Fibroblast of lung (primary cell): Measurements from ENCODE around the gene TSPAN18. TPM values are rescaled to one million over a fixed set of nuclear protein-coding genes. Genes with fewer than 3 reads are reported as not detected.

Experiments
- DNase-seq, 2 donors: peaks; one replicate each; pipeline versions ENCODE4 v3.0.0 to v3.0.0-alpha.2; 2010; ENCODE audit warnings: low read depth in 2 of 2
- H2AFZ ChIP-seq: 2 replicates; pipeline ENCODE4 v1.5.1; 2012; ENCODE audit warnings: low read length, control low read depth, inconsistent platforms
- H3K27ac ChIP-seq: 2 replicates; pipeline ENCODE4 v1.5.1; 2011; ENCODE audit warnings: low read length, control low read depth; ENCODE audit not compliant: insufficient read depth
- H3K27me3 ChIP-seq: 2 replicates; pipeline ENCODE4 v1.5.1; 2011; ENCODE audit warnings: mild to moderate bottlenecking, low read length; ENCODE audit not compliant: control insufficient read depth, insufficient read depth
- H3K36me3 ChIP-seq: 2 replicates; pipeline ENCODE4 v1.5.1; 2011; ENCODE audit warnings: low read length; ENCODE audit not compliant: control insufficient read depth, insufficient read depth
- H3K4me1 ChIP-seq: 2 replicates; pipeline ENCODE4 v1.5.1; 2011; ENCODE audit warnings: low read length; ENCODE audit not compliant: control insufficient read depth, insufficient read depth; ENCODE audit errors: extremely low read depth
- H3K4me2 ChIP-seq: 2 replicates; pipeline ENCODE4 v1.5.1; 2011; ENCODE audit warnings: low read length, control low read depth; ENCODE audit not compliant: insufficient read depth; ENCODE audit errors: extremely low read depth
- H3K4me3 ChIP-seq, 4 experiments: fragments of 200-600 bp in 1 of 4; sonication (generic) in 1 of 4; replicated peaks in 1 of 4; 2 replicates each; pipeline ENCODE4 v1.5.1; 2011 to 2016; ENCODE audit warnings: low read length in 4 of 4, low read depth in 3 of 4, mild to moderate bottlenecking in 3 of 4, control low read depth in 2 of 4, inconsistent platforms in 1 of 4, mixed read lengths in 1 of 4; ENCODE audit not compliant: insufficient read depth in 1 of 4; ENCODE audit errors: control extremely low read depth in 1 of 4
- H3K79me2 ChIP-seq: 2 replicates; pipeline ENCODE4 v1.5.1; 2012; ENCODE audit warnings: mild to moderate bottlenecking, low read length, inconsistent platforms; ENCODE audit not compliant: control insufficient read depth, insufficient read depth
- H3K9ac ChIP-seq: 2 replicates; pipeline ENCODE4 v1.5.1; 2011; ENCODE audit warnings: mild to moderate bottlenecking, low read length, control low read depth; ENCODE audit not compliant: insufficient read depth
- H3K9me3 ChIP-seq: 2 replicates; pipeline ENCODE4 v1.5.1; 2012; ENCODE audit warnings: low read depth, low read length; ENCODE audit not compliant: control insufficient read depth, insufficient read depth
- H4K20me1 ChIP-seq: 2 replicates; pipeline ENCODE4 v1.5.1; 2011; ENCODE audit warnings: low read length; ENCODE audit not compliant: control insufficient read depth, insufficient read depth; ENCODE audit errors: extremely low read depth
- CTCF ChIP-seq, 2 donors: IDR thresholded peaks in 1 of 2; conservative IDR thresholded peaks in 1 of 2; 1 replicate in 1 of 2; 2 replicates in 1 of 2; pipeline ENCODE4 v1.5.1; 2011 to 2012; ENCODE audit warnings: low read length in 2 of 2, control low read depth in 1 of 2, inconsistent platforms in 1 of 2, low read depth in 1 of 2, mild to moderate bottlenecking in 1 of 2
- EZH2 ChIP-seq: IDR thresholded peaks from 2 replicates; pipeline ENCODE4 v1.5.1; 2012; ENCODE audit warnings: low read length, control low read depth, mild to moderate bottlenecking; ENCODE audit errors: missing control alignments
- polyA plus RNA-seq, 2 donors: library from polyadenylated mRNA; depleted of rRNA in 1 of 2; stranded (reverse) in 1 of 2; unstranded in 1 of 2; fragments of >200 nt; gene quantifications; 2 replicates each; pipeline ENCODE4 v1.2.1, GENCODE V29; 2011 to 2012; ENCODE audit warnings: missing spikeins in 1 of 2
- total RNA-seq: library from RNA; depleted of rRNA; stranded (reverse); fragments of >200 nt; gene quantifications from 2 replicates; pipeline ENCODE4 v1.2.1, GENCODE V29; 2014

TSPAN18 gene
- total and polyA plus RNA-seq, 2 donors (not counting 1 experiment from before 2014, with no cell fraction given) = 0.15 TPM; not detected in 1

- no peak for DNase-seq
- Histone ChIP-seq H3K27me3 (peaks cover 13% of the 10 kb centered on the region), H2AFZ (no peak overlapping the region), H3K4me1 (peaks cover 16% of the 10 kb centered on the region), H3K9me3 (no peaks in the 10 kb centered on the region), H3K79me2 (no peaks in the 10 kb centered on the region), H4K20me1 (no peaks in the 10 kb centered on the region), H3K36me3 (no peaks in the 10 kb centered on the region), H3K9ac (no peak overlapping the region), H3K4me3 (no peak overlapping the region), H3K4me2 (peak overlapping the region; percentile 11), H3K27ac (no peak overlapping the region)
- TF ChIP-seq CTCF (conservative IDR thresholded peaks at IDR 0.05 in 1 of 2, IDR thresholded peaks at IDR 0.05 in 1 of 2; ENCODE audit: low read depth in 1 of 2, low read length in 2 of 2) = no peak
- no peak for TF ChIP-seq EZH2
These were observed 135.9 kb downstream of the TSPAN18 start for GRCh38 chr11:44862558-44863101.

- peak in 1 of 2 donors; percentile 37 for DNase-seq
- H3K9ac ChIP-seq = no peak overlapping the region
- H4K20me1 ChIP-seq = no peaks in the 10 kb centered on the region
- no peaks in the 10 kb centered on the region for H3K79me2 ChIP-seq
- H3K4me1 ChIP-seq = peaks cover 16% of the 10 kb centered on the region
- no peaks in the 10 kb centered on the region for H3K9me3 ChIP-seq
- H2AFZ ChIP-seq = no peak overlapping the region
- H3K36me3 ChIP-seq = no peaks in the 10 kb centered on the region
- TF ChIP-seq EZH2 (no peak), CTCF (conservative IDR thresholded peaks at IDR 0.05 in 1 of 2, IDR thresholded peaks at IDR 0.05 in 1 of 2; ENCODE audit: low read depth in 1 of 2, low read length in 2 of 2) (no peak)
- peaks cover 13% of the 10 kb centered on the region for H3K27me3 ChIP-seq
- no peak overlapping the region for H3K27ac ChIP-seq
- no peak overlapping the region for H3K4me3 ChIP-seq
- H3K4me2 ChIP-seq = no peak overlapping the region
These were observed 136.5 kb downstream of the TSPAN18 start for GRCh38 chr11:44863231-44863630.

- peaks cover 16% of the 10 kb centered on the region for H3K4me1 ChIP-seq
These were observed 139.1 kb downstream of the TSPAN18 start for GRCh38 chr11:44865866-44866272.

More at GRCh38 chr11:44865866-44866272, 139.1 kb downstream of the TSPAN18 start:
- H3K9me3 ChIP-seq = no peaks in the 10 kb centered on the region
- TF ChIP-seq CTCF (conservative IDR thresholded peaks at IDR 0.05 in 1 of 2, IDR thresholded peaks at IDR 0.05 in 1 of 2; ENCODE audit: low read depth in 1 of 2, low read length in 2 of 2) (no peak), EZH2 (no peak)
- no peak for DNase-seq
- H3K27me3 ChIP-seq = peaks cover 5% of the 10 kb centered on the region
- H3K27ac ChIP-seq = no peak overlapping the region
- H3K36me3 ChIP-seq = no peaks in the 10 kb centered on the region
- no peak overlapping the region for H3K4me3 ChIP-seq
- H4K20me1 ChIP-seq = no peaks in the 10 kb centered on the region
- H3K9ac ChIP-seq = no peak overlapping the region
- H3K79me2 ChIP-seq = no peaks in the 10 kb centered on the region
- no peak overlapping the region for H3K4me2 ChIP-seq
- H2AFZ ChIP-seq = no peak overlapping the region
